Measurements from ENCODE around the gene DPH6.

GRCh38 chr15:35548435-35548834 is 2.5 kb upstream of the DPH6 start:
- TF ChIP-seq JUND (IDR thresholded peaks at IDR 0.05): no peak
- TF ChIP-seq ATF3 (IDR thresholded peaks at IDR 0.05): no peak
- no peak for TF ChIP-seq CTCF (IDR thresholded peaks at IDR 0.05; ENCODE audit: low read depth, low read length, missing input control)
- TF ChIP-seq NR2F2 (IDR thresholded peaks at IDR 0.05): no peak
- no peak for TF ChIP-seq FOXA1 (IDR thresholded peaks at IDR 0.05)
- TF ChIP-seq, protein P1, sequence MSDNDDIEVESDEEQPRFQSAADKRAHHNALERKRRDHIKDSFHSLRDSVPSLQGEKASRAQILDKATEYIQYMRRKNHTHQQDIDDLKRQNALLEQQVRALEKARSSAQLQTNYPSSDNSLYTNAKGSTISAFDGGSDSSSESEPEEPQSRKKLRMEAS (IDR thresholded peaks at IDR 0.05): no peak
- TF ChIP-seq RAD21 (IDR thresholded peaks at IDR 0.05): no peak
- no peak for TF ChIP-seq YY1 (IDR thresholded peaks at IDR 0.05)
- TF ChIP-seq RXRA (IDR thresholded peaks at IDR 0.05): no peak
- no peak for TF ChIP-seq EGR1 (IDR thresholded peaks at IDR 0.05; ENCODE audit: low read depth in 2 of 2)
- no peak for TF ChIP-seq GABPA (IDR thresholded peaks at IDR 0.05 in 1 of 2, conservative IDR thresholded peaks at IDR 0.05 in 1 of 2)
